ENCODE data around the gene FBXW7. TPM values are rescaled to one million over a fixed set of nuclear protein-coding genes. Genes with fewer than 3 reads are reported as not detected.
A peak's percentile ranks its signal among the peaks of the same experiment; 100 is the strongest.

Gene FBXW7
- total and polyA plus RNA-seq, 4 experiments from 2014 or later = 36.2 to 148 (median 92.9) TPM

DNA sequence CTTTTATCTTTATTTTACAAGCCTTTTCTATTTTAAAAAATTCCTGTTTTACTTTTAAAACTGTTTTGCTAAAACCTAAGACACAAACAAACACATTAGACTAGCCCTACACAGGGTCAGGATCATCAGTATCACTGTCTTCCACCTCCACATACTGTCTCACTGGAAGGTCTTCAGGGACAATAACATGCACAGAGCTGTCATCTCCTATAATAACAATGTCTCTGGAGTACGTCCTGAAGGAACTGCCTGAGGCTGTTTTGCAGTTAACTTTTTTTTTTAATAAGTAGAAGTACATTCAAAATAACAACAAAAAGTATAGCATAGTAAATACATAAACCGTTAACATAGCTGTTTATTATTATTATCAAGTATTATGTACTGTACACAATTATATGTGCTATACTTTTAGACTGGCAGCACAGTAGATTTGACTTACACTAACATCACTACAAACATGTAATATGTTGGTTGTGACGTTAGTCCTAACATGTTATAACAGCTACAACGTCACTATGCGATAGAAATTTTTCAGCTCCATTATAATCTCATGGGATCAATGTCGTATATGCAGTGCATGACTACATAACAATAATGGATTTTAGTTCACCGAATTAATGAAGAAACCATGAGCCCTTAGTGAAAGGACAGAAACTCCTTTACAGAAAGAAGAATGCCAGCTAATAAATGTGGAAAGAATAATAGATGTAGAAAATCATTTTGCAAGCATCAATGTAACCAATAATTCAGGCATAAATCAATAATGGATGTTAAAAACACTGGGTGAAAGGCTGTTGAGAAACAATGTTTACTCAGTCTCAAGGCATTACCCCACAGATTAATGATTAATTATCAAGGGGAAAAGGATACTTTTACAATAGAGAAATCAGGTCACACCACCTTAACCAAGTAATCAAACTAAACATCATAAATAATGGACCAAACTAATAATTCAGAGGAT lies 49.2 kb downstream of the FBXW7 start:
- Mint-ChIP-seq H3K4me3 (peak overlapping the region in 1 of 8 donors; percentile 37), H3K27ac (peak overlapping the region in 6 of 7 donors; percentile 29 to 64 (median 40)), H3K9me3 (no peaks in the 10 kb centered on the region), H3K4me1 (peaks cover 29 to 54% (median 37%) of the 10 kb centered on the region in 4 donors), H3K36me3 (peaks cover 8 to 14% of the 10 kb centered on the region in 2 donors), H3K27me3 (no peaks in the 10 kb centered on the region)
- Histone ChIP-seq H3K4me3 (ENCODE audit: low read length in 2 of 2) (no peak overlapping the region), H3K4me1 (ENCODE audit: insufficient read depth, low read length) (peaks cover 40% of the 10 kb centered on the region), H3K9me3 (ENCODE audit: control insufficient read depth in 1 of 2, low read length in 2 of 2) (no peaks in the 10 kb centered on the region), H3K27me3 (ENCODE audit: insufficient read depth, low read length) (no peaks in the 10 kb centered on the region), H3K27ac (ENCODE audit: low read depth, low read length) (no peak overlapping the region), H3K36me3 (ENCODE audit: insufficient read depth, low read length) (no peaks in the 10 kb centered on the region)
- ChIA-PET POLR2A (ENCODE audit: partially characterized antibody) (no interaction called here), CTCF (ENCODE audit: partially characterized antibody) (interaction anchor here (1.3 kb wide), 1 partner anchor 13 kb away, joined by 11 read pairs; no protein-coding TSS in a partner anchor)
- intact Hi-C loops (cut with micrococcal nuclease) = no loop called here
- DNase-seq = no peak

- Mint-ChIP-seq H3K4me3 (peak overlapping the region in 4 of 8 donors; percentile 25 to 58 (median 40)), H3K4me1 (peaks cover 31 to 51% (median 36%) of the 10 kb centered on the region in 4 donors), H3K27ac (peak overlapping the region in 6 of 7 donors; percentile 25 to 53 (median 46)), H3K36me3 (peaks cover 13 to 19% of the 10 kb centered on the region in 2 donors), H3K9me3 (peaks cover 0 to 2% (median 0%) of the 10 kb centered on the region in 8 donors), H3K27me3 (no peaks in the 10 kb centered on the region)
- intact Hi-C loops (cut with micrococcal nuclease) = no loop called here
- Histone ChIP-seq H3K9me3 (ENCODE audit: control insufficient read depth in 1 of 2, low read length in 2 of 2) (no peaks in the 10 kb centered on the region), H3K4me1 (ENCODE audit: insufficient read depth, low read length) (peaks cover 34% of the 10 kb centered on the region), H3K4me3 (ENCODE audit: low read length in 2 of 2) (no peak overlapping the region), H3K27ac (ENCODE audit: low read depth, low read length) (no peak overlapping the region), H3K27me3 (ENCODE audit: insufficient read depth, low read length) (no peaks in the 10 kb centered on the region), H3K36me3 (ENCODE audit: insufficient read depth, low read length) (no peaks in the 10 kb centered on the region)
- ChIA-PET CTCF (ENCODE audit: partially characterized antibody) (interaction anchor here (1.3 kb wide), 1 partner anchor 14 kb away, joined by 11 read pairs; no protein-coding TSS in a partner anchor), POLR2A (ENCODE audit: partially characterized antibody) (no interaction called here)
- DNase-seq = peak; percentile 55 to 74 (median 67)
These were observed 50.1 kb downstream of the FBXW7 start for GRCh38 chr4:152485726-152486276.

DNA sequence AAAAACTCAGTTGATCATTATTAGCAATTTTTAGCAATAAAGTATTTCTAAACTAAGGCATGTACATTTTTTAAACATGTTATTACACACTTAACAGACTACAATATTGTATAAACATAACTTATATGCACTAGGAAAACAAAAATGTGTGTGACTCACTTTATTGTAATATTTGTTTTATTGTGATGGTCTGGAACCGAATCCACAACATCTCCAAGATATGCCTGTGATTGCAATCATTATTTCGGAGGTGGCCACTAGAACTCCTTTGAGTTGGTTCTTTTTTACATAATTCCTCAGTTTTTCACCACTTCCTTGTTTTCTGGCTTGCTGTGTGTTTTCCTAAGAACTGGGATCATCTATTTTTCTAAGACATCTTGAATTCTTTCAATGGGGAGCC lies 53.7 kb downstream of the FBXW7 start:
- H3K9me3 Mint-ChIP-seq = peaks cover 0 to 2% (median 0%) of the 10 kb centered on the region in 8 donors
- H3K4me3 Mint-ChIP-seq = no peak overlapping the region
- CTCF ChIA-PET (ENCODE audit: partially characterized antibody) = no interaction called here
- DNase-seq = no peak
- no peaks in the 10 kb centered on the region for H3K9me3 ChIP-seq (ENCODE audit: control insufficient read depth in 1 of 2, low read length in 2 of 2)
- no peaks in the 10 kb centered on the region for H3K27me3 Mint-ChIP-seq
- peaks cover 19 to 28% of the 10 kb centered on the region in 2 donors for H3K36me3 Mint-ChIP-seq
- no peaks in the 10 kb centered on the region for H3K36me3 ChIP-seq (ENCODE audit: insufficient read depth, low read length)
- peaks cover 25% of the 10 kb centered on the region for H3K4me1 ChIP-seq (ENCODE audit: insufficient read depth, low read length)
- peak overlapping the region in 1 of 7 donors; percentile 41 for H3K27ac Mint-ChIP-seq
- intact Hi-C loops (cut with micrococcal nuclease) = no loop called here
- peaks cover 34 to 58% (median 43%) of the 10 kb centered on the region in 4 donors for H3K4me1 Mint-ChIP-seq
- POLR2A ChIA-PET (ENCODE audit: partially characterized antibody) = no interaction called here
- H3K27ac ChIP-seq (ENCODE audit: low read depth, low read length) = no peak overlapping the region
- no peak overlapping the region for H3K4me3 ChIP-seq (ENCODE audit: low read length in 2 of 2)
- no peaks in the 10 kb centered on the region for H3K27me3 ChIP-seq (ENCODE audit: insufficient read depth, low read length)

DNA sequence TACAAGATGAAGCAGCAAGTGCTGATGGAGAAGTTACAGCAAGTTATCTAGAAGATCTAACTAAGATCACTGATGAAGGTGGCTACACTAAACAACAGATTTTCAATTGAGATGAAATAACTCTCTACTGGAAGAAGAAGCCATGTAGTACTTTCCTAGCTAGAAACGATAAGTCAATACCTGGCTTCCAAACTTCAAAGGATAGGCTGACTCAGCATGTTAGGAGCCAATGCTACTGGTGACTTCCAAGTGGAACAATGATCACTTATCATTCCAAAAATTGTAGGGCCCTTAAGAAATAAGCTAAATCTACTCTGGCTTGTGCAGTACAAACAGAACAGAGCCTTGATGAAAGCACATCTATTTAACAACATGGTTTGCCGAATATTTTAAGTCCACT lies 55.0 kb downstream of the FBXW7 start:
- Histone ChIP-seq H3K27ac (ENCODE audit: low read depth, low read length) (no peak overlapping the region), H3K4me1 (ENCODE audit: insufficient read depth, low read length) (peaks cover 12% of the 10 kb centered on the region), H3K27me3 (ENCODE audit: insufficient read depth, low read length) (no peaks in the 10 kb centered on the region), H3K9me3 (ENCODE audit: control insufficient read depth in 1 of 2, low read length in 2 of 2) (no peaks in the 10 kb centered on the region), H3K36me3 (ENCODE audit: insufficient read depth, low read length) (no peaks in the 10 kb centered on the region), H3K4me3 (ENCODE audit: low read length in 2 of 2) (no peak overlapping the region)
- Mint-ChIP-seq H3K4me3 (no peak overlapping the region), H3K36me3 (peaks cover 22 to 28% of the 10 kb centered on the region in 2 donors), H3K27me3 (no peaks in the 10 kb centered on the region), H3K27ac (no peak overlapping the region), H3K4me1 (peaks cover 34 to 58% (median 46%) of the 10 kb centered on the region in 4 donors), H3K9me3 (peaks cover 0 to 2% (median 0%) of the 10 kb centered on the region in 8 donors)
- POLR2A ChIA-PET (ENCODE audit: partially characterized antibody) = interaction anchor here (0.6 kb wide), 2 partner anchors 10 to 734 kb away, joined by 3 read pairs; no protein-coding TSS in a partner anchor
- intact Hi-C loops (cut with micrococcal nuclease) = no loop called here
- CTCF ChIA-PET (ENCODE audit: partially characterized antibody) = interaction anchor here (0.7 to 1.0 kb wide), 4 partner anchors 20 to 163 kb away, joined by 3 read pairs; no protein-coding TSS in a partner anchor
- DNase-seq = no peak

GRCh38 chr4:152480326-152480725 lies 55.6 kb downstream of the FBXW7 start:
- H3K4me3 ChIP-seq (ENCODE audit: low read length in 2 of 2) = no peak overlapping the region
- H3K4me1 Mint-ChIP-seq = peaks cover 33 to 57% (median 45%) of the 10 kb centered on the region in 4 donors
- H3K27me3 Mint-ChIP-seq = no peaks in the 10 kb centered on the region
- POLR2A ChIA-PET (ENCODE audit: partially characterized antibody) = interaction anchor here (0.6 kb wide), 1 partner anchor 734 kb away, joined by 3 read pairs; no protein-coding TSS in a partner anchor
- H3K4me1 ChIP-seq (ENCODE audit: insufficient read depth, low read length) = peaks cover 8% of the 10 kb centered on the region
- no peaks in the 10 kb centered on the region for H3K27me3 ChIP-seq (ENCODE audit: insufficient read depth, low read length)
- no peak for DNase-seq
- H3K27ac ChIP-seq (ENCODE audit: low read depth, low read length) = no peak overlapping the region
- peak overlapping the region in 2 of 7 donors; percentile 1 to 42 for H3K27ac Mint-ChIP-seq
- H3K9me3 ChIP-seq (ENCODE audit: control insufficient read depth in 1 of 2, low read length in 2 of 2) = no peaks in the 10 kb centered on the region
- H3K36me3 Mint-ChIP-seq = peaks cover 22 to 28% of the 10 kb centered on the region in 2 donors
- H3K4me3 Mint-ChIP-seq = no peak overlapping the region
- no peaks in the 10 kb centered on the region for H3K36me3 ChIP-seq (ENCODE audit: insufficient read depth, low read length)
- peaks cover 0 to 2% (median 0%) of the 10 kb centered on the region in 8 donors for H3K9me3 Mint-ChIP-seq
- intact Hi-C loops (cut with micrococcal nuclease) = no loop called here
- CTCF ChIA-PET (ENCODE audit: partially characterized antibody) = interaction anchor here (0.7 to 1.0 kb wide), 3 partner anchors 72 to 164 kb away, joined by 3 read pairs; no protein-coding TSS in a partner anchor

- H3K27me3 ChIP-seq (ENCODE audit: insufficient read depth, low read length) = no peaks in the 10 kb centered on the region
- H3K27ac Mint-ChIP-seq = peak overlapping the region in 3 of 7 donors; percentile 16 to 51 (median 16)
These were observed 56.4 kb downstream of the FBXW7 start for GRCh38 chr4:152479428-152480026.

More at GRCh38 chr4:152479428-152480026, 56.4 kb downstream of the FBXW7 start:
- H3K4me3 ChIP-seq (ENCODE audit: low read length in 2 of 2) = no peak overlapping the region
- no peak overlapping the region for H3K27ac ChIP-seq (ENCODE audit: low read depth, low read length)
- no peaks in the 10 kb centered on the region for H3K9me3 ChIP-seq (ENCODE audit: control insufficient read depth in 1 of 2, low read length in 2 of 2)
- peaks cover 33 to 57% (median 45%) of the 10 kb centered on the region in 4 donors for H3K4me1 Mint-ChIP-seq
- H3K27me3 Mint-ChIP-seq = no peaks in the 10 kb centered on the region
- ChIA-PET POLR2A (ENCODE audit: partially characterized antibody) (no interaction called here), CTCF (ENCODE audit: partially characterized antibody) (no interaction called here)
- H3K4me3 Mint-ChIP-seq = no peak overlapping the region
- peaks cover 4% of the 10 kb centered on the region for H3K4me1 ChIP-seq (ENCODE audit: insufficient read depth, low read length)
- peaks cover 0 to 2% (median 0%) of the 10 kb centered on the region in 8 donors for H3K9me3 Mint-ChIP-seq
- no peak for DNase-seq
- H3K36me3 Mint-ChIP-seq = peaks cover 22 to 28% of the 10 kb centered on the region in 2 donors
- no peaks in the 10 kb centered on the region for H3K36me3 ChIP-seq (ENCODE audit: insufficient read depth, low read length)
- intact Hi-C loops (cut with micrococcal nuclease) = no loop called here

Measured in CD4-positive, alpha-beta memory T cell (primary cell).